Retinal pigment epithelial cell (primary cell): Measurements from ENCODE around the gene PAX5.

Experiments
- DNase-seq: peaks from one replicate; pipeline ENCODE4 v3.0.0-alpha.2; 2010; ENCODE audit warnings: low read depth
- H3K4me3 ChIP-seq: 2 replicates; pipeline ENCODE4 v1.5.1; 2011; ENCODE audit warnings: mild to moderate bottlenecking, low read length, control low read depth, moderate library complexity
- CTCF ChIP-seq: conservative IDR thresholded peaks from 2 replicates; pipeline ENCODE4 v1.5.1; 2011; ENCODE audit warnings: low read depth, low read length, control low read depth, inconsistent platforms

The PAX5 gene

DNA sequence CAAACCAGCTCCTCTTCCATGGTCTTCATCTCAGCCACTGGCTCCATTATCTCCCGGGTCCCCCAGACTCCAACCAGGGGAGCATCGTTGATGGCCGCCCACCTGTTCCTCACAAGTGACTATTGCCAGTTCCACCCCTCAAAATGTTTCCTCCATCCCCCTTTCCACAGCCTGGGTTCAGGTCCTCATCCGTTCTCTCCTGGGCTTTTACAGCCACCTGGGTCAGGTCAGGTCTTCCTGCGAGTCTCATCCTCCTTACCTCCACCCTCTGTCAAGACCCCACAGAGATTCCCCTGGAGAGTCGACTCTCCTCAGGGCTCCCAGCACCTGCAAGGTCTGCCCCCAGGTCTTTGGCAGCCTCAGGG lies 133.2 kb downstream of the PAX5 start:
- no peak for DNase-seq
- no peak overlapping the region for H3K4me3 ChIP-seq
- no peak for TF ChIP-seq CTCF

DNA sequence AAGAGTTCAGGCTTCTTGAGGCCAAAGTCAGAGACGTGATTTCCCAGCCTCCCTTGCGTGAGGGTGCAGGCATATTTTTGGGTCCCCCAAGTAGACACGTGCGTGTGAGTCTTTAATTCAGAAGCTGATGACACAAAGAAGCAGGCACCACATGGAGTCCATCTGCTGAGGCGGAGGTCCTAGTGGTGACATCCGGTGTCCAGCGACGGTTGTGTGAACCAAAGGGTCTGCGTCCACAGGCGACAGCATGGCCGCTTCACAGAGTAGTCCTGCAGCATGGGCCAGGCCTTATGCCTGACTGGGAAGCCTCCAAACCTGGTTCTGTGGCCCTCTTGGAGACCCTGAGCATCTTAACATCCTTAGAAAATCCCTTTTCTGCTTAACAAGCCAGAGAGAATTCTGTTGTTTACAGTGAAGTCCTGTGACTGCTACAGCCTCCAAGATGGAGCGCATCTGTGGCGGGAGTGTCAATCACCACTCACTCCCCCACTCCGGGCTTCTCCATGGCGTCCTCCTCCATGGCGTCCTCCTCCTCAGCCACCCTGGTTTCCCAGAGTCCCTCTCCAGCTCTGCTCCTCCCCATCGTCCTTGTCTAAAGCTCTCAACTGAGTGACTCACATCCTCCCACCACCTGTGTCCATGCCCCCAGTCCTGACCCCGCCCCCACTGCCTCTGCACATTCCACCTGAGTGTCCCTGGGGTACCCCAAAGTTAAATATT lies 133.8 kb downstream of the PAX5 start:
- no peak for DNase-seq
- no peak overlapping the region for H3K4me3 ChIP-seq
- no peak for TF ChIP-seq CTCF

DNA sequence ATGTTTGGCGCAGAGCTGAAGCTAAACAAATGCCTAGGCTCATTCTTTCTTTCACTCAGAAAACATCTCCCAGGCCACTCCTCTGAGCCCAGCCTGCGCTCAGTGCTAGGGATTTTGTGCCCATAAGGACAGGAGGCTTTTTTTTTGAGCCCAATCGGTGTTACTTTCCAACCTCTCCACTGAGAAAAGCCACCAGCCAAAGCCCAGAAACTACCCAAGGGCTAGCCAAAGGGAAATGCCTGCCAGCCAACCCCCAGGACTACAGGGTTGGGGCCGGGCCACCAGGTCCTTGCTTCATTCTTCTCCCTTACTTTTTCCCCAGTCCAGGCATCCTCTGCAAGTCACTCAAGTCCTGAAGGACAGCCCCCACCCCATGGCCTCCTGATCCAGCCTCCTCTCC lies 134.7 kb downstream of the PAX5 start:
- H3K4me3 ChIP-seq, result no peak overlapping the region
- no peak for DNase-seq
- no peak for TF ChIP-seq CTCF

DNA sequence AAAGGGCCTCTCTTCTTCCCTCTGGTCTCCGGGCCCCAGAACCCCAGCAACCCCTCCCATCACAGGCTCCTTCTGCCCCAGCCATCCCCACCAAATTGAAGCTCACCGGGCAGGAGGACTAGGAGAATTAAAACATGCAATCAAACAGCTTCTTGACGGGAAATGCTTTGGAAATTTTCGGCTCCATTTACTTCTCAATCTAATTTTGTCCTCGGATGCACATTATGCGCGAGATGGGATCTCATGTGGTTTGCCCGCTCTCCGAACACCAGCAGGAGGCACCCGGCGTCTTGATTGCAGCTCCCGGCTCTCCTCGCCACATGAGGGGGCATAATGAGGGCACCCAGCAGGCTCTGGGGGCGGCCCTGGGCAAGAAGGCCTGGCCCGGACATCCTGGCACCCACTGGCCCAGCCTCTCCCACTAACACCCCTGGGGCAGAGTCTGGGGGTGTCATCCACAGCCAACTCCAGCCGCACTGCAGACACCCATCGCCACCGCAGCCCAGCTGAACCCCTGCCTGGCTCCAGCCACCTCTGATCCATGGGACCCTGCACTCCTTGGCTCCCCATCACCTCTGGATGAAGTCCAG lies 135.5 kb downstream of the PAX5 start:
- no peak for TF ChIP-seq CTCF
- DNase-seq, result no peak
- H3K4me3 ChIP-seq, result no peak overlapping the region

DNA sequence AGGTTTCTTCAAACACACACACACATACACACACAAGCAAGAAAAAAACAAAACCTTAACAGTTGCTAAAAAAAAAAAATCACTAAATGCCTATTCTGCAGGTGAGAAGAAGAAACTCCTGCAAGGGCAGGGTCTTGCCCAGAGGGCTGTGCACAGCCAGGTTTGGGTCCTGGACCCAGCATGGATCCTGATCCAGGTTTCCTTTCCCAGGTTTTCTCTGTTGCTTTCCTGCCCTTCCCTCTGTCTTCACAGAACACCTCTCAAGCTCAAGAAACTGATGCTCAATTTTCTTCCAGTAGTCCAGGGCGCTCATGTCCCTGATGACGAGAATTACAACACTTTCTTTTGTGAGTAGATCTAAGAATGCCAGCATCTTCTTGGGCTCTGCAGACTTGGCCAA lies 136.6 kb downstream of the PAX5 start:
- DNase-seq, result no peak
- no peak for TF ChIP-seq CTCF

GRCh38 chr9:36897019-36897418 lies 137.0 kb downstream of the PAX5 start:
- no peak overlapping the region for H3K4me3 ChIP-seq
- no peak for DNase-seq
- TF ChIP-seq CTCF, result no peak

More for the DNA sequence above, 136.6 kb downstream of the PAX5 start:
- H3K4me3 ChIP-seq, result no peak overlapping the region

DNA sequence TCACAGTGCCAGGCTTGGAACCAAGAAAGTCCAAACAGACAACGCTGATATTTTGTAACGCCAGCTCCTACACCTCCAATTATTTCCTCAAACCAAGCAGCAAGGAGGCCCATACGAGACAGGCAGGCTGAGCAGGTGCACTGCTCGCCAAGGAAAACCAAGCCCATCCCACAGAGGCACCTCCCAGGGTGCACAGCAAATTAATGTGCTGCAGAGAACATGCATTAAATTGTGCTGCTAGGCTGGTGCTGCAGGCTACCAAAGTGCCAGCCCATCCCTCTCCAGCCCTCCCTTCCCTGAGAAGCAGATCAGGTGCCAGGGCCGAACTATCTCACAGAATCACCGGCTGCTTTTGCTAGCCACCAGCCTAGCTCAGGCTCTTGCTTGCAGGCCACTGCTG lies 137.8 kb downstream of the PAX5 start:
- no peak for DNase-seq
- no peak for TF ChIP-seq CTCF
- H3K4me3 ChIP-seq, result no peak overlapping the region
